ENCODE results near the gene ZNF705A.

GRCh38 chr12:8156845-8157244 lies at the start of gene ZNF705A:
- TF ChIP-seq CTCF (IDR thresholded peaks at IDR 0.05): no peak
- no peak for TF ChIP-seq POLR2A (IDR thresholded peaks at IDR 0.05)
- no peak for TF ChIP-seq EP300 (IDR thresholded peaks at IDR 0.05)
